Measurements from ENCODE around the gene LEMD1.

DNA sequence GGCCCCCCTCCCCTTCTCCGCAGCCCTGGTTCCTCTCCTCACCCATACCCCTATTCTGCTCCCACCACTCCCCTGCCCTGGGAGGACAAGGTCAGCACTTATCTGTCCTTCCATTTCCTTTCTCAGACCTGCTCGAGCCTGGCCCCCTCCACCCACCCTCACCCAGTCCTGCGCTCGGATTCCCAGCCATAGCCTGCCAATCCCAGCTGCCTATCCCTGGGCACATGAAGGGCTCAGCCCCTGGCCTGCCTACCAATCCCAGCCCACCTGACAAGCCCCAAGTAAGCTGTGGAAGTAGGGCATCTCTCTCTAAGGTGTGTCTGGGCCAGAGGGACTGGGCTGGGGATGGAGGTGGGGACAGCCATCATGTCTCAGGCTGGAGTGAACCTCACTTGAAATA, 28.6 kb upstream of the LEMD1 start:
- TF ChIP-seq POLR2A (IDR thresholded peaks at IDR 0.05), result no peak
- no peak for TF ChIP-seq CTCF (IDR thresholded peaks at IDR 0.05)

Measured in prostate gland (tissue), 2 donors.